Measurements from ENCODE around the gene NFIB. TPM values are rescaled to one million over a fixed set of nuclear protein-coding genes. Genes with fewer than 3 reads are reported as not detected.

The NFIB gene
- total and polyA plus RNA-seq, 2 of the 4 experiments (the other 2 are of a cell fraction): 1.4 to 2.0 TPM

- no peaks in the 10 kb centered on the region for H3K36me3 ChIP-seq (ENCODE audit: control insufficient read depth, insufficient read depth, low read length)
- no peaks in the 10 kb centered on the region for H3K9me3 ChIP-seq (ENCODE audit: control insufficient read depth, insufficient read depth, low read length)
- H2BK120ac ChIP-seq (ENCODE audit: low read depth, low read length): no peak overlapping the region
- no peak for TF ChIP-seq MAFK (IDR thresholded peaks at IDR 0.05; ENCODE audit: low read depth, low read length)
- no peak for TF ChIP-seq SMC3 (IDR thresholded peaks at IDR 0.05; ENCODE audit: low read depth, low read length)
- no peak for TF ChIP-seq ELK1 (IDR thresholded peaks at IDR 0.05; ENCODE audit: borderline replicate concordance, low read depth, low read length)
- TF ChIP-seq CHD1 (IDR thresholded peaks at IDR 0.05; ENCODE audit: low read depth, low read length): no peak
- TF ChIP-seq RAD21 (IDR thresholded peaks at IDR 0.05; ENCODE audit: low read length): no peak
- H2BK15ac ChIP-seq (ENCODE audit: low read depth, low read length): no peak overlapping the region
- intact Hi-C loops (cut with micrococcal nuclease) (no loop called here), dilution Hi-C loops (cut with HindIII; ENCODE audit: low sequenced_read_pairs, unreplicated experiment) (no loop called here), in situ Hi-C loops (cut with MboI; ENCODE audit: low sequenced_read_pairs) (no loop called here)
- H2BK5ac ChIP-seq (ENCODE audit: low read depth, low read length, poor library complexity, severe bottlenecking): no peak overlapping the region
- H4K5ac ChIP-seq (ENCODE audit: low read depth, low read length): no peak overlapping the region
- no peak overlapping the region for H3K4me2 ChIP-seq (ENCODE audit: low read depth, low read length)
- no peak overlapping the region for H3K27ac ChIP-seq (ENCODE audit: insufficient read depth, low read length)
- ATAC-seq (ENCODE audit: low read depth) (no peak), DNase-seq (no peak)
- H3K4me3 ChIP-seq (ENCODE audit: insufficient read depth, low read depth, low read length): no peak overlapping the region
- ChIA-PET CTCF (no interaction called here), POLR2A (ENCODE audit: unreplicated experiment) (no interaction called here)
- no peak overlapping the region for H2AK5ac ChIP-seq (ENCODE audit: low read depth, low read length)
- no peak overlapping the region for H3K23ac ChIP-seq (ENCODE audit: low read depth, low read length)
- no peak overlapping the region for H3K4ac ChIP-seq (ENCODE audit: low read depth, low read length)
- H3K14ac ChIP-seq (replicated peaks; ENCODE audit: low read depth, low read length): no peak overlapping the region
- BruUV-seq (replicated peaks): no TSS peak
- WGBS, 2 experiments (ENCODE audit: extremely low coverage in 2 of 2, insufficient read length in 1 of 2): no CpG with 5 or more reads among the region's 2 CpGs
- no peak overlapping the region for H3K9ac ChIP-seq (ENCODE audit: low read depth, low read length)
- H2AFZ ChIP-seq (replicated peaks; ENCODE audit: low read length, poor library complexity): no peak overlapping the region
- no peaks in the 10 kb centered on the region for H3K79me1 ChIP-seq (ENCODE audit: low read depth in 1 of 2, low read length in 2 of 2)
- no peak overlapping the region for H3K18ac ChIP-seq (ENCODE audit: low read depth, low read length)
- no peak overlapping the region for H3K56ac ChIP-seq (ENCODE audit: extremely low read depth, insufficient read depth, low read length)
- H4K91ac ChIP-seq (ENCODE audit: insufficient read depth, low read depth, low read length): no peak overlapping the region
- H3K9me1 ChIP-seq (ENCODE audit: insufficient read depth, low read length): no peaks in the 10 kb centered on the region; the same call in 1 of the 2 replicates
- H4K8ac ChIP-seq (ENCODE audit: low read depth in 2 of 2, low read length in 2 of 2): no peak overlapping the region
- peaks cover 2% of the 10 kb centered on the region; the same call in 1 of the 2 replicates for H3K27me3 ChIP-seq (ENCODE audit: control insufficient read depth, insufficient read depth, low read length)
- H4K20me1 ChIP-seq (ENCODE audit: insufficient read depth, low read length): no peaks in the 10 kb centered on the region
- H2BK20ac ChIP-seq (ENCODE audit: low read depth, low read length): no peak overlapping the region
- H2AK9ac ChIP-seq (replicated peaks; ENCODE audit: low read depth, low read length, poor library complexity): no peak overlapping the region
- H3K4me1 ChIP-seq (ENCODE audit: control insufficient read depth, insufficient read depth, low read length): no peaks in the 10 kb centered on the region
Observed at GRCh38 chr9:14188011-14188410, 125.9 kb downstream of the NFIB start.
